ENCODE measurements around the gene PPP1R12A. TPM values are rescaled to one million over a fixed set of nuclear protein-coding genes. Genes with fewer than 3 reads are reported as not detected.

The PPP1R12A gene
- total and polyA plus RNA-seq, 9 of the 15 experiments (the other 6 are each of a cell fraction or from before 2014, with no cell fraction given): 26.4 to 119 (median 53.3) TPM

DNA sequence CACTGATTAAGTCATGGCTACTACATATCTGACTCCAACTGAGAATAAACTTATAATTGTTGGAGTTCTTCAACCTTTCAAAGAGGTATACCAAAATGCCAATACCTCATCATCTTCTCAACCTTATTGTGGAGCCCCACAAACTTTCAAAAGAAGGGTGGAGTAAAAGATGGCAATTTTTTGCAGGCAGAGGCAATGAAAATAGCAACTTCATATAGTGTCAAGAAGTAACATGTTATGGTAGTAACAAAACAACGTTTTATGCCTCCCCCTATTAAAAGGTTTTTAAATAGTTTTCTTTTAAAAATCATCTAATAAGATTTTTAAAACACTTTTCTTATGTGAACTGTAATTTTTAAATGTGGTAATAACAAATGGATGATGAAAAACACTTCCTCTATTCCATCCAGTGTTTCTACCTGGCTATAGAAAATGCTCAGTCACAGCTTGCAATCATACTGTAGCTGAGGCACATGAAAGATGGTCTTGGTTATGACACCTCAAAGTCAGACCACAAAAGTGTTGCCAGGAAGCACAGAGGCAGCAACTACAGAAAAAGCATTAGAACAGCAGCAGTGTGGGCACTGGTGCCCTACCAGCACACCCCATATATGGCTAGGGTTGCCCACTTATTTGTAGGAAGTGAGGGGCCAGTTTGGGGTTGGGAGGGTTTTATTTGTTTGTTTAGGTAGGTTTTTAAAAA is 7.0 kb downstream of the PPP1R12A start (continued):
- no peak for TF ChIP-seq PHB2 (IDR thresholded peaks at IDR 0.05; ENCODE audit: low read depth)
- TF ChIP-seq, protein P1, sequence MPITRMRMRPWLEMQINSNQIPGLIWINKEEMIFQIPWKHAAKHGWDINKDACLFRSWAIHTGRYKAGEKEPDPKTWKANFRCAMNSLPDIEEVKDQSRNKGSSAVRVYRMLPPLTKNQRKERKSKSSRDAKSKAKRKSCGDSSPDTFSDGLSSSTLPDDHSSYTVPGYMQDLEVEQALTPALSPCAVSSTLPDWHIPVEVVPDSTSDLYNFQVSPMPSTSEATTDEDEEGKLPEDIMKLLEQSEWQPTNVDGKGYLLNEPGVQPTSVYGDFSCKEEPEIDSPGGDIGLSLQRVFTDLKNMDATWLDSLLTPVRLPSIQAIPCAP (CRISPR knock-in tag; IDR thresholded peaks at IDR 0.05; ENCODE audit: borderline replicate concordance): no peak
- TF ChIP-seq, protein P2, sequence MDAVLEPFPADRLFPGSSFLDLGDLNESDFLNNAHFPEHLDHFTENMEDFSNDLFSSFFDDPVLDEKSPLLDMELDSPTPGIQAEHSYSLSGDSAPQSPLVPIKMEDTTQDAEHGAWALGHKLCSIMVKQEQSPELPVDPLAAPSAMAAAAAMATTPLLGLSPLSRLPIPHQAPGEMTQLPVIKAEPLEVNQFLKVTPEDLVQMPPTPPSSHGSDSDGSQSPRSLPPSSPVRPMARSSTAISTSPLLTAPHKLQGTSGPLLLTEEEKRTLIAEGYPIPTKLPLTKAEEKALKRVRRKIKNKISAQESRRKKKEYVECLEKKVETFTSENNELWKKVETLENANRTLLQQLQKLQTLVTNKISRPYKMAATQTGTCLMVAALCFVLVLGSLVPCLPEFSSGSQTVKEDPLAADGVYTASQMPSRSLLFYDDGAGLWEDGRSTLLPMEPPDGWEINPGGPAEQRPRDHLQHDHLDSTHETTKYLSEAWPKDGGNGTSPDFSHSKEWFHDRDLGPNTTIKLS (IDR thresholded peaks at IDR 0.05; ENCODE audit: borderline replicate concordance, low read depth): no peak
- TF ChIP-seq NONO (IDR thresholded peaks at IDR 0.05; ENCODE audit: low read depth in 2 of 2, low read length in 1 of 2): no peak
- peak; percentile 76 for TF ChIP-seq ZNF592 (IDR thresholded peaks at IDR 0.05)
- TF ChIP-seq EWSR1 (IDR thresholded peaks at IDR 0.05; ENCODE audit: borderline replicate concordance, low read depth, partially characterized antibody): no peak
- TF ChIP-seq, protein P3, sequence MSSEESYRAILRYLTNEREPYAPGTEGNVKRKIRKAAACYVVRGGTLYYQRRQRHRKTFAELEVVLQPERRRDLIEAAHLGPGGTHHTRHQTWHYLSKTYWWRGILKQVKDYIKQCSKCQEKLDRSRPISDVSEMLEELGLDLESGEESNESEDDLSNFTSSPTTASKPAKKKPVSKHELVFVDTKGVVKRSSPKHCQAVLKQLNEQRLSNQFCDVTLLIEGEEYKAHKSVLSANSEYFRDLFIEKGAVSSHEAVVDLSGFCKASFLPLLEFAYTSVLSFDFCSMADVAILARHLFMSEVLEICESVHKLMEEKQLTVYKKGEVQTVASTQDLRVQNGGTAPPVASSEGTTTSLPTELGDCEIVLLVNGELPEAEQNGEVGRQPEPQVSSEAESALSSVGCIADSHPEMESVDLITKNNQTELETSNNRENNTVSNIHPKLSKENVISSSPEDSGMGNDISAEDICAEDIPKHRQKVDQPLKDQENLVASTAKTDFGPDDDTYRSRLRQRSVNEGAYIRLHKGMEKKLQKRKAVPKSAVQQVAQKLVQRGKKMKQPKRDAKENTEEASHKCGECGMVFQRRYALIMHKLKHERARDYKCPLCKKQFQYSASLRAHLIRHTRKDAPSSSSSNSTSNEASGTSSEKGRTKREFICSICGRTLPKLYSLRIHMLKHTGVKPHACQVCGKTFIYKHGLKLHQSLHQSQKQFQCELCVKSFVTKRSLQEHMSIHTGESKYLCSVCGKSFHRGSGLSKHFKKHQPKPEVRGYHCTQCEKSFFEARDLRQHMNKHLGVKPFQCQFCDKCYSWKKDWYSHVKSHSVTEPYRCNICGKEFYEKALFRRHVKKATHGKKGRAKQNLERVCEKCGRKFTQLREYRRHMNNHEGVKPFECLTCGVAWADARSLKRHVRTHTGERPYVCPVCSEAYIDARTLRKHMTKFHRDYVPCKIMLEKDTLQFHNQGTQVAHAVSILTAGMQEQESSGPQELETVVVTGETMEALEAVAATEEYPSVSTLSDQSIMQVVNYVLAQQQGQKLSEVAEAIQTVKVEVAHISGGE (CRISPR knock-in tag; IDR thresholded peaks at IDR 0.05): no peak
- no peak for TF ChIP-seq SMARCC2 (IDR thresholded peaks at IDR 0.05; ENCODE audit: low read depth)
- TF ChIP-seq GTF2B (IDR thresholded peaks at IDR 0.05; ENCODE audit: extremely low read depth, insufficient read length): no peak
- no peak for TF ChIP-seq SRSF7 (optimal IDR thresholded peaks at IDR 0.05; ENCODE audit: low read depth, low read length)
- no peak for TF ChIP-seq CBX1 (IDR thresholded peaks at IDR 0.05; ENCODE audit: low read depth)
- TF ChIP-seq SOX6 (IDR thresholded peaks at IDR 0.05): 0 out of 2 replicates have a peak, but pooled peaks have one; percentile 18
- no peak for TF ChIP-seq HDAC2 (IDR thresholded peaks at IDR 0.05)
- TF ChIP-seq CEBPG (CRISPR knock-in tag; IDR thresholded peaks at IDR 0.05): 0 out of 2 replicates have a peak, but pooled peaks have one; percentile 10
- no peak for TF ChIP-seq CEBPG (tag; conservative IDR thresholded peaks at IDR 0.05 in 1 of 2, IDR thresholded peaks at IDR 0.05 in 1 of 2)
- no peak for TF ChIP-seq GATAD2B (IDR thresholded peaks at IDR 0.05; ENCODE audit: borderline replicate concordance)

All from K562 (cell line).